ENCODE data around the gene SIX6.
A peak's percentile ranks its signal among the peaks of the same experiment; 100 is the strongest.
"Not testable (repeated sequence)": the region's sequence is repeated elsewhere in the genome, so short reads cannot be mapped to it uniquely, and the experiment has no call there.

SIX6 gene

GRCh38 chr14:60508707-60509437 is at the start of gene SIX6:
Gene SIX6, plus strand, starts transcription at chr14:60509146. Its CDS starts 253 bp downstream, at chr14:60509399.
- H3K4me3 ChIP-seq (ENCODE audit: low read depth, low read length): peak within 1 kb of the TSS; percentile 36

GRCh38 chr14:60480248-60480647 is 28.7 kb upstream of the SIX6 start:
- H3K4me3 ChIP-seq (ENCODE audit: low read depth, low read length): not testable (repeated sequence)

- no peak overlapping the region for H3K4me3 ChIP-seq (ENCODE audit: low read depth, low read length)
These were observed 26.2 kb upstream of the SIX6 start for GRCh38 chr14:60482743-60483142.

- peak overlapping the region; percentile 47 for H3K4me3 ChIP-seq (ENCODE audit: low read depth, low read length)
These were observed 23.8 kb upstream of the SIX6 start for GRCh38 chr14:60485057-60485597.

- peak within 1 kb of the TSS; percentile 47 for H3K4me3 ChIP-seq (ENCODE audit: low read depth, low read length)
These were observed 23.2 kb upstream of the SIX6 start, which contains the start of gene C14orf39 for GRCh38 chr14:60485598-60486251. Gene C14orf39, minus strand, starts transcription at chr14:60486063. Its CDS starts 985 bp downstream, at chr14:60485078.

- no peak overlapping the region for H3K4me3 ChIP-seq (ENCODE audit: low read depth, low read length)
These were observed 21.7 kb upstream of the SIX6 start for GRCh38 chr14:60487211-60487610.

- H3K4me3 ChIP-seq (ENCODE audit: low read depth, low read length): no peak overlapping the region
These were observed 20.8 kb upstream of the SIX6 start for GRCh38 chr14:60488175-60488574.

GRCh38 chr14:60490270-60490669 is 18.7 kb upstream of the SIX6 start:
- no peak overlapping the region for H3K4me3 ChIP-seq (ENCODE audit: low read depth, low read length)

GRCh38 chr14:60495946-60496345 is 13.0 kb upstream of the SIX6 start:
- H3K4me3 ChIP-seq (ENCODE audit: low read depth, low read length): no peak overlapping the region

GRCh38 chr14:60502541-60502940 is 6.4 kb upstream of the SIX6 start:
- no peak overlapping the region for H3K4me3 ChIP-seq (ENCODE audit: low read depth, low read length)

- H3K4me3 ChIP-seq (ENCODE audit: low read depth, low read length): no peak overlapping the region
These were observed 3.5 kb upstream of the SIX6 start for GRCh38 chr14:60505448-60505847.

GRCh38 chr14:60506010-60506409 is 2.9 kb upstream of the SIX6 start:
- no peak overlapping the region for H3K4me3 ChIP-seq (ENCODE audit: low read depth, low read length)

GRCh38 chr14:60506462-60506984 is 2.4 kb upstream of the SIX6 start:
- no peak overlapping the region for H3K4me3 ChIP-seq (ENCODE audit: low read depth, low read length)

- H3K4me3 ChIP-seq (ENCODE audit: low read depth, low read length): peak overlapping the region; percentile 9
These were observed 1.7 kb upstream of the SIX6 start for GRCh38 chr14:60506985-60507829.

GRCh38 chr14:60508363-60508706 is 611 bp upstream of the SIX6 start:
- H3K4me3 ChIP-seq (ENCODE audit: low read depth, low read length): no peak overlapping the region

GRCh38 chr14:60509438-60510253 is 700 bp downstream of the SIX6 start:
- H3K4me3 ChIP-seq (ENCODE audit: low read depth, low read length): peak overlapping the region; percentile 36

GRCh38 chr14:60510254-60510950 is 1.5 kb downstream of the SIX6 start:
- H3K4me3 ChIP-seq (ENCODE audit: low read depth, low read length): no peak overlapping the region

GRCh38 chr14:60510951-60511599 is 2.1 kb downstream of the SIX6 start:
- H3K4me3 ChIP-seq (ENCODE audit: low read depth, low read length): no peak overlapping the region

- H3K4me3 ChIP-seq (ENCODE audit: low read depth, low read length): no peak overlapping the region
These were observed 3.2 kb downstream of the SIX6 start for GRCh38 chr14:60512126-60512525.

Measured in iPS-11a (cell line).